GM19467 (cell line): ENCODE data around the gene KIRREL1.

Experiments used
- ATAC-seq: cut with Tn5 transposase; IDR thresholded peaks from one replicate; pipeline ENCODE4 v1.9.1; 2021; ENCODE audit warnings: mild to moderate bottlenecking, moderate library complexity; ENCODE audit not compliant: unreplicated experiment

KIRREL1 gene

DNA sequence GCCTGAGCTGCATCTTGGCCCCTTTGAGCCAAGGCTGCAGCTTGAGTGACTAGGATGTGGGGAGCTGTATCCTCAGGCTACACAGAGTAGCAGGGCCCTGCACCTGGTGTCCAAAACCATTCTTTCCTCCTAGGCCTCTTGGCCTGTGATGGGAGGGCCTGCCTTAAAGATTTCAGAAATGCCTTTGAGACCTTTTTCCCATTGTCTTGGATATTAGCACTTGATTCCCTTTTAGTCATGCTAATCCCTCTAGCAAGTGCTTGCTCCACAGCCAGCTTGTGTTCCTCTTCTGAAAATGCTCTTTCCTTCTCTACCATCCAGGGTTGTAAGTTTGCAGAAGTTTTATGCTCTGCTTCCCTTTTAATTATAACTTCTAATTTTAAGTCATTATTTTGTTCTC, 21.7 kb upstream of the KIRREL1 start:
- no peak for ATAC-seq

DNA sequence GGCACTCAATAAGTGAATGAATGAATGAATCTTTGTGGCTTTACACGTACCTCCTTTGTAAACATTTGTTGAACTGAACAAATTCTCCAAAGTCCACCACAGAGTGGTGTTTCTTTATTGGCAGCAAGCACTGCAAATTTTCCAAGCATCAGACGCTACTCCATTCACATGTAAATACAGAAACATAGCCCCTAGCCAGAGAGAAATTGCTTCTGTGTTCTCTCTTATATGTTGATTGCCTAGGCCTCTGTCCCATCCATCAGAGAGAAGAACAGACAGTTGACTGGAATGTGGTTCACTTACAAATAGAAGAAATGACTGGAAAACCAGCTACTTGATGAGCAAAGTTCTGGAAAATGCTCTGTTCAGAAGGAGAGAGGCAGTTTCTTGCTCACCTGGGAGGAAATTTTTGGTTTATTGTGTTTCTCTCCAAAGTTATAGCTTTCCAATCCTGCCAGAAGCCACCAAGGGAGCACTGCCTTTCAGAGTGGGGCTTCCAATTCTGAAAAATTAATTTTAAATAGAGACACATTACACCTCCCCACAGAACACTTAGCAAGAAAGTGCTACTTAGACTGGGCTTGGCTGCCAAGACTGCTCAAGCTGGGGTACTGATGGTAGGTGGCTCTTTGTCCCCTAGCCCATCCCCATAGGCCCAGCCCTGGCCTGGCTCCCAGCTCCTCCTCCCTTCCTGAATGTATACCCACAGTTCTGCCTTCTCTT, 18.1 kb upstream of the KIRREL1 start:
- ATAC-seq, result no peak

DNA sequence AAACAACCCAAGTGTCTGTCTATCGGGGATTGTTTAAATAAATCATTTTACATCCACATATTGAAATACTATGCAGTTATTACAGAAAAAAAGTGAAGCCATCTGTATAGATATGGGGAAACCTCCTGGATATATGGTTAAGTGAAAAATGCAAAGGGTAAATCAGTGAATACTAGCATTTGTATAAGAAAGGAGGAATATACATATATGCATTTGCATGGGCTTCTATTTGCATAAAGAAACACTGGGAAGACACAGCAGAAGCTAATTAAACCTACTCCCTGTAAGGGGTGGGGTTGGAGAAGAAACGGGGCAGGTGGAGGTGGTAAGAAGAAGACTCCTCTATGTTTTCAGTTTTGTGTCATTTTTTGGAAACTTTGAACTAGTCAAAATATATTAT, 16.6 kb upstream of the KIRREL1 start:
- ATAC-seq, result no peak

DNA sequence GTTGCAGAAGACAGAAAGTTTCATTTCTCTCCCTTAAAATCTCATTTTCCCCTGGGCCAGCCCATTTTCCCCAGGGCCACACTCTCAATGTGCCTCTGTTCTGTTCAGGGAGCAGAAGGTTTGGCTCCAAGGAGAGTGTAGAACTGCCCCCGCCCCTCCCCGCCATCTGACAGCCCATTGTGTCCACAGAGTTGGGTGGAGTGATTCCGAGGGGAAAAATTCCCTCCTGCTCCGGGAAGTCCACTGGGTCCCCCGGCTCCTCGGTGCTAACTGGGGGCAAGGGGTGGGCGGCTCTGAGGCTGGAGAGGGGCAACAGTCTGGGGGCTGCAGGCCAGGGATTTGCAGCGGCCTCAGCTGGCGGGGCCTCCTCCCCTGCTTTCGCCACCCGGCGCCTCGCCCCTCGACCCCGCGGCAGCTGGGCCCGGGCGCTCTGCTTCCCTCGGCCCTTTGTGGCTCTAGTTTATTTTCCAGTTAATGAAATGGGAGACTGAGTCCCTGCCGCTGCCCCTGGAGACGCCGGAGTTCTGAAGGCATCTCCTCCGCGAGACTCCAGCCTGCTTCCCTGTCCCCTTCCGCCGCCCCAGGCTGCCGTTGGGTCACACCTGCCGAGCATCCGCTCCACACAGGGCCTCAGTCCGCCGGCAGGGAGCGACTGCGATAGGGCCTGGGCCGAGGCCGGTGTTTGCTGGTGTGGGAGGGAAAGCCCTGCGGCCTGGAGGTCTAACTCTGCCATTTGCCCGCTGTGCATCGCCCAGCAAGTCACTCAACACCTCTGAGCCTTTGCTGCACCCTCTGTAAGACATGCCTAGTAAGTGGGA, 14.7 kb upstream of the KIRREL1 start:
- no peak for ATAC-seq

DNA sequence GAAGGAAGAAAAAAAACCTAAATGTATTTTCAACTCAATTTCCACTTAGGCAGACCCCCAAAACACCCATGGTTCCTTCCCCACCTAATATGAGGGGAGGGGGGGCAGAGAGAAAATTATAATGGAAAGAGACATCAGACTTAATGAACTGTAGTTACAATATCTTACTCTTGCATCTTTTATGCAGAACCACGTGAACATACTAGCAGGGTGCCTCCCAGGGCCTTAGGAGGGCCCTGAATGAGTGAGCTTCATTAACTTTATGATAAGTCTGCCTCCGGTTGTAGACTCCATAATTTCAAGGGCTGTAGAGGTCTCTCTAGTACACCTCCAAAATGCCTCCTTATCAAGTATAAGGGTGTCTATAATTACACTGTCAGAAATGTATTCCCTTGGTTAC, 11.3 kb upstream of the KIRREL1 start:
- ATAC-seq, result no peak

DNA sequence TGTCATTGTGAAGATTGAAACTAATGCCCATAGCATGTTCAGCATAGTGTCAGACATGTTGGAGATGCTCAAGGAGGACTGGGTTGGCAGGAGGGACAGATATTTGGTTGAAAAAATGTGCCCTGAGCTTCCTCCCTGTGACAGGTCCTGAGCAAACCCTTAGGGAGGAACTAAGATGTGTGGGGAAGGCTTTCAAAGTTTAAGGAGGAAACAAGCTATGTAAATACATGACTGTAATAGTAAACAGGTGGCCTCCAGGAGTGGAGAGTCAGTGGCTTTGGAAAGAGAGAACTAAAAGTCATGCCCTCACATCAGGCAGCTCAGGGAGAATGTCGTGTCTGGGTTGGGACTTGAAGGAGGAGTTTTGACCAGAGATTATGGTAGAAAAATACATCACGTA, 9.7 kb upstream of the KIRREL1 start:
- no peak for ATAC-seq

DNA sequence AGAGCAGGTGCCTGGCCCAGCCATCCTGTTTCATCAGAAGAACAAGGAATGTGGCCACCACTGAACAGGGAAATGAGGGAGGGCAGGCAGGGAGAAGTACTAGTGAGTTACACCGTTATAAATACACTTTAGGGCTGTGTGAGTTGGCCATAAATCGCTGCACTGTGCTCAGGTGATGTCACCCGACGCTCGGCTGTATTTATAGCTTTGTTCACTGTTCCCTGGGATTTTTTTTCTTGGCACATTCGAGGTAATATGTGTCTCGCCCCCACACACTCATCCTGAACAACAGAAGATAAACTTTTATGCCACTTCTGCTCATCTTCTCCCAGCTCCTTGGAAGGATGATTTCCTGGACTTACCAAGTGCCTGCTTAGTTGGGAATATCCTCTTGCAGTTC, 9.0 kb upstream of the KIRREL1 start:
- no peak for ATAC-seq

DNA sequence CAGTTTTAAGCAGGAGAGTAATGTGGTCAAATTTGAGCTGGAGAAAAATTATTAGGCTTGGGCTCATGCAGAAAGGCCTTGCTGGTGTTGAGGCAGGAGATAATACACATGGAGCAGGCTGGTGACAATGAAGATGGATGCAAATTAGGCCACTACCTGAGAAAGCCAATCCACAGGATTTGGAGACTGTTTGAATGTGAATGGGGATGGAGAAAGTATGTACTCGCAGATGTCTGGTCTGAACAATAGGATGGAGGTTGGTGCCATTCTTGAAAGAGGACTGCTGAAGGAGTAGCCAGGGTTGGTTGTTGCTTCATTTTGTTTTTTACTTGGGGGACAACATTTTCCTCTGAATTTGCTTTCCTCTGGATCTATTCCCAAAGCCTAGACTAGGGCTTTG, 8.0 kb upstream of the KIRREL1 start:
- ATAC-seq, result no peak

DNA sequence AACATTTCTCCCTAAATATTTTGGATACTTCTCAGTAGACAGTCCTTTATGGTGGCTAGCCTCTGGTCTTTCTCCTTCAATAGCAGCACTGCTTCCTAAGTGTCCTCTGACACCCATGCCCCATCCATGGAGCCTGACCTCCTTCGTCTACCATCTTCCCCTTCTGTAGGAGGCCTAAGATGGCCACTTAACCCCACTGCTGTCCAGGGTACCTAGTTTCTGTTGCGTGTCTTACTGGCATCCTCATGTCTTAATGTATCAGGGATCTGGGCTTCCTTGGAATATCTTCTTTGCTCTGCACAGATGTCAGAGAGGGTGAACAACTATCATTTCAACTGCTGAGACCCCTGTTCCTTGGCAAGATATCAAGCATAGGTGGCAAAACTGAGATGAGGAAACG, 5.4 kb upstream of the KIRREL1 start:
- no peak for ATAC-seq

DNA sequence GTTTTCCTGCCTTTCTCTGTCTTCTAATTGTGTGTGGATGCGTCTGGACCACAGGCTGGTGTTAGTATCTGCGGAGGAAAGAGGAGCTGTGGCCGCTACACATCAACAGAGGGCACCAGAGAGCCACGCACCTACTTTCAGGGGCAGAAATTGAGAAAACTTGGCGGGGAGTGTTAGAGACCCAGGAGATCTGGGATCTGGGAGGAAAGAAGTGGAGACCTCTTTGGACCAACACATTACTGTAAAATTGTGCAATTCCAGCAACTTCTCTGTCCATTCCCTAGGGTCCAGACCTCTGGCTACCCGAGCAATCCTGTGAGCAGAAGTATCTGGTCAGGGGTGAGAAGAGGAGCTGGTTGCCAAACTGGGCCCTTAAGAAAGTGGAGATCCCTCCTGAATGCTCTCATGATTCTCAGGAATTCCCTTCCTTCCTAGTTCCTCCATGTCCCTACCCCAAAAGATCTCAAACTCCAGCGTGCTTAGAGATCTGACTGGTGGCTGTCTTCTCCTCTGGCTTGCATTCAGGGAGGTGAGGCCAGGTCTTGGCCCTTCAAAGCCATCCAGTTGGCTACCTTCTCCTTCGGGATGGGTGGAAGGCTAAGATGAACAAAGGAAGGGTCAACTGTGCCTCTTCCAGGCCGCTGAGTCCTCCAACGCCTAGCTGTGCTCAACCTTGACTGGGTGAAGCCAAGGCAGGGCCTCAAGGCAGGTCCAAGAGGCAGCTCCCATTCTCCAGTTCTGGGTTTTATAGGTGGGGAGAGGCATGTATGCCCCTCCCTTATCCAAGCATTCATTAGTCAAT, 1.2 kb upstream of the KIRREL1 start:
- no peak for ATAC-seq

DNA sequence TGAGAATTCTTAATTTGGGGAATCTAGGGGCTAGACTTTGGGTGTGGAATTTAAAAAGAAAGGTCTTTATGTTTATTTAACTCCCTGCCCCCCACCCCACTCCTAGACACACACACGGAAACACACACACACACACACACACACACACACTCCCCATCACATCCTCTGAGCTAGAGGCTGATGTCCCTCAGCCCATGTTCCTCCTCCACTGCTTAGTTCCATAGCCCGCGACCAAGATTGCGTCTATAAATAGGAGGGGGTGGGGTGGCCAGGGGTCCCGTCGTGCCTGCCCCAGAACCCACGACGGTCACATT, 655 bp upstream of the KIRREL1 start:
- no peak for ATAC-seq

DNA sequence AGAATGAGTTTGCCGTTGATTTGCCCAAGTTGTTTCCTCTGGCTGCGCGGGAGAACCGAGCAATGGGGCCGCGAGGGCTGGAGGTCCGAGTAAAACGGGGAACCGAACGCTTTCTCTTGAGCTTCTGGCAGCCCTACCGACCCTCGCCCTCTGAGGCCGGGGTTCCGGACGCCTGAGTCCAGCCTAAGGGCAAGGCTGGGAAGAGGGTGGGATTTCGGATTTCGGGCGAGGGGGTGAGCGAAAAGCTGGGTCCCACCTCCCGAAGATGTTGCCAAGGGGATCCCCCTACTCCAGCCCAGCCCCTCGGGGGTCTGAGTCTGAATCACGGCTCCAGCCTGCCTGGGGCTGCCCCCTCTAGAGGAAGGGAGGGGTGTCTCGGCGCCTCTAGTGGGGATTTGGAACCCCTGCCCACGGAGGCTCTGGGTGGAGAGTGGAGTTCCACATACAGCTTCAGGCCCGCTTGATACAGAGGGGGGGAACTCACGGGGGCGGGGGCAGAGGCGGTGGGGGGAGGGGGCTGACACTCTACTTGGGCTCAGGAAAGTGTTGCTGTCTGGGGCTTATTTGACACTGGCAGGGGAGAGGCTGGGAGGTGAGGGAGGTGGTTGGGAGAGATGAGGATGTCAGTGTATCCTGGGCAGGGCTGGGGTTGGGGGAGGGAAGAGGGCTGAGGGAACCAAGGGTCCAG, 617 bp downstream of the KIRREL1 start:
- ATAC-seq, result no peak

DNA sequence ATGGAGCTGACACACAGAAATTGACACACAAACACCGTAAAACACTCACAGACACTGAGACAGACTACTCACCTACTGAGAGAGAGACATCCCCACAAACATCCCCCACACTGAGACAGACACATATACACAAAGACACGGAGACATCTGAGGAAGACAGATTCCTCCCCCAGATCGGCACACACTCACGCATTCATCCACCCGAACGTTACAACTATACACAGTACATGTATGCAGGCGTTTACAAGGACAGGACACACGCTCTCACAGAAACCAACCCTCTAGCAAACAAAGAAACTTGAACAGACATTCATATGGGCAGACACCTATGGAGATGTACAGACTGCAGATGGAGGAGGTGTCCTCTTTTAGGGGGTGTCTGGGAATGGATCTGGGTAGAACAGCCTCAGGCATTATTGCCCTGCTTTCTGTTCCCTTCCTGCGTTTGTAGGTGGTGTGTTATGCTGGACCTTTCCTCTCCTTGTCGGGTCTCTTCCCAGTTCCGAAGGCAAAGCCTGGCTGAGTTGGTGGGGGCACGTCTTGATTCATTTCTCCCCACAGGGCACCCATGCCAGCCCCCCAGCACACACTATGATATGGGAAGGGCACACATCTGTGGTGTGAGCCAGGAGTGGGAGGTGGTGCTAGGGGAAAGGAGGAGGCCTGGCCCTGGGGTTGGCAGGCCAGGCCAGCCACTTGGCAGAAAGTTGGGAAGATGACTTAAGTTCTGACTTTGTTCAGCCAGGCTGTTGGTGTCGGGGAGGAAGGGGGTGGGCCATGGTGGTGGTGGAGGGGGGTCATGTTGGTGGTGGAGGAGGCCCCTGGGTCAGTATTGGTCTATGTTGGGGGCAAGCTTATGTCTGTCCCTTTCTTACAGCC, 1.5 kb downstream of the KIRREL1 start:
- no peak for ATAC-seq

DNA sequence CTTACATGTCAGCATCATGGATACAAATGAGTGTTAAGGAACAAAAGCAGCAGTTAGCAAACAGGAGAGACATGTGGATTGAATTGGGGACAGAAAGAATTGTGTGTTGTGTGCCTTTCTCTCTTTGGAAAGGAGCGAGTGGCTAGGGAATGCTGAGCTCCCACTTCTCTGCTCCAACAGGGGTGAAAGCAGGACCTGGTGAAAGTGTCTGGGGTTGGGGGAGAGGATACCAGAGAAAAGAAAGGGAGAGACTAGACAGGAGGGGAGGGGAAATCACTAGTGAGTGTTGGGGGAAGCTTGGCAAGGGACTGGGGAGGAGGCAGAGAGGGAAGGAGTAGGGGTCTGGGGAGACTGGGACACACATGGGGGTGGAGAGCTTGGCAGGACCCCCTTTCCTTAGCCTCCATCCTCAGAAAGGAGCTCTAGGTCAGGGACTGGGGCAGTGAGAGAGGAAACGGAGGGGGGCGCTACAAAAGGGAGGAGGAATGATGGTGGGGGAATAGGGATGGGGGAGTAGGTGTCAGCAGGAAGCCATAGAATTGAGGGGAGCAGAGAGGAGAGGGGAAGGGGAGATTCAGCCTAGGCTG, 2.2 kb downstream of the KIRREL1 start:
- no peak for ATAC-seq

DNA sequence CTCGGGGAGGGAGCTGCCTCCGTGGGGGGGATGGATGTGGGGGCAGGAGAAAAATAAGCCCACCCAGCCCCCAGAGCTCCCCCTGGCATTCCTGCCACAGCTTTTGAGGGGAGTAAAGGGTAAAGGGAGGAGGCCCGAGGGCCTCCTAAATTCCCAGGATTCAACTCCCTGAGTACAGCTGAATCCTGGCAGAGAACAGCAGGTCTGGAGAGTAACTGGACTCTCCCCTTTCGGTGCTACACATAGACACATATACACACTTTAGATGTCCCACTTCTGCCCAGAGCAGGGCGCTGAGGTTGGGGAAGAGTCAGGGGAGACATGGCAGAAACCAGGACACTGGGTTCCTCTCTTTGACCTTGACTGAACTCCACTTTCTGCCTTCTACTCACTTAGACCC, 3.0 kb downstream of the KIRREL1 start:
- ATAC-seq, result no peak

DNA sequence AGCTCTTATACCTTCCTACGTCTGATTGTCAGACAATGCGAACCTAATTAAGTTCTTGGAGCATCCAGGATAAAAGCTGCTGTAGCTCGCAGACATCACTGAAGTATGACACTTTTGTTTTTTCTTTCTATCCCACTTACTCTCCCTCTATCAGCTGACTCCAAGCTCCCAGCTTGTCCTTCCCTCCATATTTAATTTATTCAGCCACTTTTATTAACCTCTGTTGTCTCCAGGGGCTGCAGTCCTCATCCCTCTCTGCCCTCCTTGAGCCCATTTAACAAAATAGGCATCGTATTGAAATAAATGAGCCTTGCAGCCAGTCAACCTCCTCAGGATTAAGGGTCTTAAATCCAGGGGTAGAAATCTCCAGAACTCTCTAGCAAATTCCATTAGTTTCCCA, 7.1 kb downstream of the KIRREL1 start:
- no peak for ATAC-seq

DNA sequence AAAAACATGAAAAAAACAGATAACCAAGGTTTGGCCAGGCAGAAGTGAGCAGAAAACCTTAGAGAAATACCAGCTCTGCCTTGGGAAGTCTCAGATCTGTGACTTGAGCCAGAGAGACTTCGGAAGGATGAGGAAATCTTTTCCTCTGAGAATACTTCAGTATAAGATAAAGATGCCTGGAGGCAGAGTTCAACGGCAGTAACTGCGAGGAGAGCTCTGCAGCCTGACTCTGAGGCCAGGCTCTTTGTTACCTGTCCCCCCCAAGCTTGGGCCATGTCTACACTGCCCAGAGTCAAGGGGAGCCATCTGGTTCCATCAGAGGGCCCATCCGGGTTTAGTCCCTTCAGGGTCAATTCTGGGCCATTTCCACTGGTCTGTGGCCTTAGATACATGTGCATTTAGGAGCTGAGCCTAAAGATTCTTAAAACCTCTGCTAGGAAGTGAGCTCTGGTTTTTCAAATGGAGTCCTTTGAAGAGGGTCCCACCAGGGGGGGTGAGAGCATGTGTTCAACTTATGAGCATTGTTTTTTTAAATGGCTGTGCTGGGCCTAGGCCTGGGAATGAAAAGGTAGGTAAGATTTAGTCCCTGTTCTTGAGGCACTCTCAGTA, 8.7 kb downstream of the KIRREL1 start:
- ATAC-seq, result no peak

DNA sequence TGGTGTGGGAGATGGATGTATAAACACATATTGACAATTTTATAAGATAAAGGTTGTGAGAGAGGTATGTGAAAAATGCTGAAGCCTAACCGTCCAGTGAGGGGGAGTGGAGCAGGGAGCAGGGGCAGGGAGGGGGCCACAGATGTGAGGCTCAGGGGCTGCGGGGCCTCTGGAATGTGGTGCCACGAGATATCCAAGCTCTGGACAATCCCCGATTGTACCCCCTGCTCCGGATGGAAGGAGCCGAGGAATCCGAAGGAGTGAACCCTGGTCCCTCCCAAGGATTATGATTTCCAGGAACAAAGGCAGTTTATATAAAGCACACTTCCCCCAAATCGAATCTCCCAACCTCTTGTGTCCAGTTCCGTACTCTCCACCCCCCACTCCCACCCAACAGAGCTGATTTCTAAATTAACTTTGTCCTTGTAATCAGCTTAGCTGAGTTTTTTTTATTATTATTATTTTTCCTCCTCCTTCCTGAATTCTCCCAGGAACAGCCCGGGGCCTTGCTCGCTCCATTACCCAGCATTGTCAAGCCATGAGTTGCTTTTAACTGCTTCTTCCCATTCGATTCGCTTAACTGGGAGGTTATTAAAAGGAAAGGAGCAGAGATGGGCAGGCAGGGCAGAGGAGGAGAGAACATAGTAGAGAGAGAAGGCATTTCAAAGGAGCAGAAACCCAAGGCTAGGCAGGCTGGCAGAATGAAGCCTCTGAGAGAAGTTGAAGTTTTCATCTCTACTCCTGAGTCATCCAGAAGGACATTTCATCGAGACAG, 9.4 kb downstream of the KIRREL1 start:
- ATAC-seq, result no peak

DNA sequence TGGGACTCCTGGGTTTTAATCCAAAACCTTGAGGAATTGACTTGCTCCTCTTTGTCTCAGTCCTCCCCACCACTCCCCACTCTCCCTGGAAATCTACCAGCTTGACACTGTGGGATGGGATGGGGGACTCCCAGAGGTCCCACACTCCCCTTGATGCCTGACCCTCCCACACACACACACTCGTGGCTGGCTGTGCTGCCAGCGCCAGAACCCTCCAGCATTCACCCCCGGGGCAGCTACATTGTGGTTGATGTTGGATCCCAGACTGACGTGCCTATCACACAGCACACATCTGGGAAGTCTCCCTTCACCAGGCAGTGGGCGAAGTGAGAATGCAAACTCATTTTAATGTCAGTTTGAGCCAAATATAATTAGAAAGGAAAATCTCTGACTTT, 10.0 kb downstream of the KIRREL1 start:
- no peak for ATAC-seq
